GM19468 (cell line): ENCODE measurements around the gene SUSD6.
A peak's percentile ranks its signal among the peaks of the same experiment; 100 is the strongest.
"Not testable (repeated sequence)": the region's sequence is repeated elsewhere in the genome, so short reads cannot be mapped to it uniquely, and the experiment has no call there.

Experiments
- ATAC-seq: cut with Tn5 transposase; IDR thresholded peaks from one replicate; pipeline ENCODE4 v1.9.1; 2021; ENCODE audit warnings: mild to moderate bottlenecking, moderate library complexity, moderate number of reproducible peaks; ENCODE audit not compliant: unreplicated experiment; ENCODE audit errors: extremely low read depth

The SUSD6 gene

DNA sequence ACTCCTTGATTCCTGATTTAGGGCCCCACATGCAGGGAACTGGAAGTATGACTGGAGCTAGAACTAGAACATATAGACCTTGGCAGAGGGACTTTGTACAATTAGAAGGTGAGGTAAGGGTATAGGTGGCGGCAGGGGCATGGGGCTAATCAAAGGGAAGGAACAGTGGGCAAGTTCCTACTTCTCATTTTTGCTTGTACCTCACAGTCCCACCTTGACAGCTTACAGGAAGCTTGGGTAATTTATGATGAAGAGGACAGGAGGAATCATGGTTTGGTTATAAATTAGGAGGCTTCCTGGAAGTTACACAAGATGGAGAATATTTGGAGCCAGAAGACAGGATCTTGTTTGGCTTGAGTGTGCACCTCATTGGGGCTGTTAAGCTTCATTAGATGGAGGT, 33.4 kb downstream of the SUSD6 start:
- ATAC-seq = no peak

DNA sequence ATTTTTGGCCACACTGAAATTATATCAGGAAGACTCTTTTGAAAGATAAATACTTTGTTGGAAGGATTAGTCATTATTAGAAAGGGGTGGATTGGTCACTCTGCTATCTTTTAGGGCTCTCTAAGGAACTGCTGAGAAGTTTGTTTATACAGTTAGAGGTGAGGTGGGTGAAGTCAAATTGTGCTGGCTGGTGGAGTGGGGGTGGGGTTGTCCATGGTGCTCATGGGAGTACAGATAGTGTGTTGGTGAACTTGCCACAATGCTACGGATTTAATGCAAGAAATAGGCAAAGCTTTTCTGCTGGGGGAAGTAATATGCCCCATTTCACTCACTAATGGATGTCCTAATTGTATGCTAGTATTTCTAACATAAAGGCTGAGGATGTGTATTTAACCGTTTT, 35.8 kb downstream of the SUSD6 start:
- no peak for ATAC-seq

DNA sequence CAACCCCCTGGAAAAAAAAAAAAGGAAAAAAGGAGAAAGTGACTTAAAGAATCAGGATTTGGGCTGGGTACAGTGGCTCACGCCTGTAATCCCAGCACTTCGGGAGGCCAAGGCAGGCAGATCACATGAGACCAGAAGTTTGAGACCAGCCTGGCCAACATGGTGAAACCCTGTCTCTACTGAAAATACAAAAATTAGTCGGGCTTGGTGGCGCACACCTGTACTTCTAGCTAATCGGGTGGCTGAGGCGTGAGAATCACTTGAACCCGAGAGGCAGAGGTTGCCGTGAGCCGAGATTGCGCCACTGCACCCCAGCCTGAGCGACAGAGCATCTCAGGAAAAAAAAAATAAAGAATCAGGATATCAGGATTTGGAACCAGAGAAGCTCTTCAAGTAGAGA, 36.2 kb downstream of the SUSD6 start:
- not testable (repeated sequence) for ATAC-seq

DNA sequence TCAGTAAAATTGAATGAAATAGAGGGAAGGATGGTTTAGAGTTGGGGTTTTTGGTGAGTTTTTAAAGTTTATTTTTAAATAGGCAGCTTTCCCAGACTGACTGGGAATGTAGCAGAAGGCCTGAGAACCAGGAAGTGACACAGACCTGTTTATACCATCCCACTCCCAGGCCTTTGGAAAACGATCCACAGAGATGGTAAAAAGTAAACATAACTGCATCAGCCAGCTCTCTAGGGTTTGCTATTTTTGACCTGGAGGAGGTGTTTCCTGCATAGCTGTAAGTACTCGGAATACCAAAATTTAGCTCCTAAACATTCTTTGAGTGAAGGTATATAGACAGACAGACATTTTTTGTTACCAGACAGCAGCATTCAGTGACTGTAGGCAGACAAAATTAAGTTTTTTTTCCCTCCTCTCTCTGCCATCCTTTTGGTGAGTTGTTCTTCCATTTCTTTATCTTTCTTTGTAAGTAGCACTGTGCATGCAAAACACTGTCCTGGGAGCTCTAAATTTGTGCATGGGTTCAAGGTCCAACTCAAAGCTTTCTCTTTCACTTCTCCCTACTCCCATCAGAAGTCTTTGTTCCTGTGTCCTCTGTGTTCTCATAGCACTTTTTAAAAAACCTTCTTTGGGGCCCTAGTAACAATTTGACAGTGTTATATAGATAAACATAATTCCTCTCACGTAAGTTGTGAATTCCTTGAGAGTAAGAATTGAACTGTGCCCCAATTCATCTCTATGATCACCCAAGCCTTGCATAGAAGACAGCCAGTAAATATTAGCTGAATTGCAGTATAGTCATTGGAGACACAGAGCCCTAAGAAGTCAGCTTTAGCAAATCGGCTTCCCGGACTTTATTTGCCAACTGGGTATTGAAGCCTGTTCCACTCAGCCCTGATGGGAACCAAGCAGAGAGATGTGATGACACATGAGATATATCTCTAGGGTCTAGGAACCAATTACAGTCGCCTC, 37.4 kb downstream of the SUSD6 start:
- peak; percentile 53 for ATAC-seq

DNA sequence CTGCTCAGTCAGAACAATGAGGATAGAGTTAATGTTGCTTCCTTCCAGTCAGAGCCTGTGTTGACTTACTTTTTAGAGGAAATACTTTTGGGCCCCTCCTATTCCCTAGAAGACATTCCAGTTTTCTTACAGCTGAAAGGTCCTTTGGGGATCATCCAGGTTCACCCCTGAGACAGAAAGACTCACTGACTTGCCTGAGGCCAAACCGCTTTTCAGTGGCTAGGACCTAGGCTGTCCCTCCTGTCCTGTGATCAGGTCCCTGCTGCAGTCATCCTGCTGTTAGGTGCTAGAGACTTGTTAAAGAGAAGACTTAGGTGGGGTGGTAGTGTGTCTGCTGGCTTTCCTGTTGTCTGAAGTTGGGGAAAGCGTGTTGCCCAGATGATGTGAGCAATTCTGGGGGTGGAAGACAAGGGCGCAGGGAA, 39.6 kb downstream of the SUSD6 start:
- no peak for ATAC-seq

DNA sequence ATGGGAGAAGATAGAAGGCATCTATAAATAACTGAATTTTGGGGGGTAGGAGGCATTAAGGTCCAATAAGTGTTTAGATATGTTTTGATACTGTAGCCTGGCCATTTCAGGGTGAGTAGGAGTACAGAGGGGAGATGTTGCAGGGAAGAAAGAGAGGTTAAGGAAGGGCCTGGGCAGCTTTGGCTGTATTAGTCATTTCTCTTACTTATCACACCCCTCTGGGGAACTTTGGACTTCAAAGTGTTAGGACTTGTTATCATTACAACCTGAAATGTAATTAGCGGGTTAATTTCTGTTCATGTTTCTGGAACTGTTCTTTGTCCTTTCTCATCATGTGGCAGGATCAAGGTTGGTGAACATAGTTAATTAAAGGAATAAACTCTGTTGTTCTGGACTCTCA, 40.3 kb downstream of the SUSD6 start:
- ATAC-seq = no peak

DNA sequence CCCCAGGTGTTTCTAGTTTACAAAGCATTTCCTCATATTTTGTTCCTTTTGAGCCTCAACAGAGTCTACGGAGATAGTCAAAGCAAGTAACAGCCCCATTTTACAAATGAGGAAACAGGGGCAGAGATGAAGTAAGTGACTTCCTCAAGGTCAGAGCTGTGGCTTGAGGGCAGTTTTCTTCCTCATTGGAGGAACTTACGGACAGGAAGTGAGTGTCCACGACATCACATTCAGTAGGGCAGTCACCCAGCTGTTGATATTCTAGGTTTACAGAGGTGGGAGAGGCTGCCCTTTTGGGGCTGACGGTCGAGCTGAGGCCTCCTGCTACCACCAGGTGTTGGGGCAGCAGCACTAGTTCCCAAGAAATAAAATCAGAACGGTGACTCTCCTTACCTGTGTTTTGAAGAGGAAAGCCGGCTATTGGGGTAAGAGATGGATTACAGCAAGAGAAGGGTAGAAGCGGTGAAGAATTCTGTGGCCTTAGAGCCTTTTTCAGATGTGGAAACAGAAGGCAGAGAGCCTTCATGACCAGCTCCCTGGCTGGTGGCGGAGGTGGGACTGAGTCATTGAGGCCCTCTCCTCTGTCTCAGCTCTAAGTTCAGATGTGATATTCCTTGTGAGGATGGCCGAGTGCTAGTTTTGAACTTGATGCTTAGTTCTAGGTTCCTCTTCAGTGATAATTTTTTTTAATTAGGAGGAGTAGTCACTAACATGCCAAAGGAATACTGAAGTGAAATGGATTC, 41.7 kb downstream of the SUSD6 start:
- no peak for ATAC-seq

DNA sequence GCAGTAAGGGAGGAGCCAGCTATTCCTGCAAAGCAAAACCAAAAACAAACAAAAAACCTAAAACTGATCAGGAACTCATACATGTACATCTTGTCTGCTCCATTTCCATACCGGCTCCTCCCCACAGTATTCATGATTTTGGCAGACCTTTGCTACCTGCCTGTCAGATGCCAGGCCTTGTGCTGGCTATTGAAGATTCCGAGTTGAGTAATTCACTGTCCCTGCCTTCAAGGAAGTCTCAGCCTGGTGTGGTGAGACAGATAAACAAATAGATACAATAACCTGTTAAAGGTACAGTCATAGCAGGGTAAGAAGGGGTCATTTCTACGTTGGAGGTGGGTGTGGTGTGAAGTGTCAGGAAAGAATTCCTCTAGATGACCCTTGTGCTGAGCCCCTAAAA, 42.7 kb downstream of the SUSD6 start:
- no peak for ATAC-seq

DNA sequence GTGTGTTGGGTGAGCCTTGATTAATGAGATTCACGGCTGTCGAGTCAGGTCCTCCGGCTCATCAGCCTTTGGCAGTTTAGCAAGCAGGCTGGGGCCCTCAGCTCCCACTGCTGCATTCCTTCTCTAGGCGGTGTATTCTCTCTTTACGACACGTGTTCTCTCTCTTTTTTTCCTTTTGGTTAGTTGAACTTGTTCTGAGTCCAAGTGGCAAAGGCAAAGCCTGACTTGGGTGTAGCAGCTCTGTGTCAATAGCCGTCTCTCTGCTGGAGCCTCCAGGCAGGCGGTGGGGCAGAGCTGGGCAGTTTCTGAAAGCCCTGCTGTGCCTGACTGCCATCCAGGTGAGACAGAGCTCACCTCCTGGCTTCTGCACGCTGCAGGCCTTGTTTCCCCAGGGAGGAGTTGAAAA, 46.6 kb downstream of the SUSD6 start:
- ATAC-seq = no peak

DNA sequence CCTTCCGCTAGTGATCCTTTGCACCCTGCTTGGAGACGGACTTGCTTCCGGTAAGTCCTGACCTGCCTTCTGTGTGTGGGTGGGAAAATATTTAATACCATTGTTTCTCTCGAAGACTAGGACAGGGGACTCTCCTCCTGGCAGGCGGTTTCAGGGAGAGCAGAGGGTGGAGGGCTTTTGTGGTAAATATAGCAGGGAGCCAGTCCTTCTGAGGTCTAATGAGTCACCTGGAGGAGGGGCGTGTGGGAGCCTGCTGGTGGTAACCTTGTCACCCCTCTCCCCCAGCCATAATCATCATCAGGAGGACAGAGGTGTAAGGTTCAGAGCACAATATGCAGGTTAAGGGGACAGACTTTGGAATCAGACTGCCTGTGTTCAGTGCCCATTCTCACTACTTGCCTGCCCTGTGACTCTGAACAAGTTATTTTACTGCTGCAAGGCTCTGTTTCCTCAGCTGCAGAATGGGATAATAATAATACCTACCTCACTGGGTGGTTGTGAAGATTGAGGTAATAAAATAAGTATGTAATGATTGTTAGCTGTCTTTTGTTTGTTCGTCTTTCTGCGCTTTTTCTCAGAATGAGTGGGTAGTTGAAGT, 47.4 kb downstream of the SUSD6 start:
- no peak for ATAC-seq

DNA sequence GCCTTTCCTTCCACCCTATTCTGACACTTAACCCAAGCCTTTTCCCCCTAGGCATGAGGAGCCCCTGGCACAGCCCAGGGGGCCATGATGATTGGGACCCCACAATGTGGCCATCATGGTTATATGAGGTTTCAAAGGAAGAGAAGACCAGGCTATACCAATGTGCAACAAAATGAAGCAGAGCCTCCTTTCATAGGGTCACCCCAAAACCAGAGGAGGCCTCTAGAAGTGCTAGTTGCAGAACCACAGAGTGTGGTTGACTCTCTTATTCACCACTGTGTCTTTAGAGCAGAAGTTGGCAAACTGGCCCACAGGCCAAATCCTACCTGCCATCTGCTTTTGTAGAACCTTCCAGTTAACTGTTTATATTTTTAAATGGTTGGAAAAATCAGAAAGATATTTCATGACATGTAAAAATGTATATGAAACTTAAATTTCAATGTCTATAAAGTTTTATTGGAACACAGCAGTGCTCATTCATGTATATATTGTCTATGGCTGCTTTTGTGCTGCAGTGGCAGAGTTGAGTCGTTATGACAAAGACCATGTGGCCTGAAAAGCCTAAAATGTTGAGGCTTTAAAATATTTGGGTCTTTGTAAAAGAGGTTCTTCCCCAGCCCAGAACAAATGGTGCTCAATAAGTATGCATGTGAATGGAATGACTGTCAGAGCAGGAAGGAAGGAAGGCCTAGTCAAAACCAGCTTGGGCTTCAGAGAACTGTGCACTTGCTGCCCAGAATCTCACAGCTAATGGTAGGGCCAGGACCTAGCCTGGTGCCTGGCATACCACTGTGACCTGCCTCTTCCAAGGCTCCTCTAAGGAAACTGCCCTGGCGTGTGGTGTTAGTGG, 49.2 kb downstream of the SUSD6 start:
- ATAC-seq = no peak

DNA sequence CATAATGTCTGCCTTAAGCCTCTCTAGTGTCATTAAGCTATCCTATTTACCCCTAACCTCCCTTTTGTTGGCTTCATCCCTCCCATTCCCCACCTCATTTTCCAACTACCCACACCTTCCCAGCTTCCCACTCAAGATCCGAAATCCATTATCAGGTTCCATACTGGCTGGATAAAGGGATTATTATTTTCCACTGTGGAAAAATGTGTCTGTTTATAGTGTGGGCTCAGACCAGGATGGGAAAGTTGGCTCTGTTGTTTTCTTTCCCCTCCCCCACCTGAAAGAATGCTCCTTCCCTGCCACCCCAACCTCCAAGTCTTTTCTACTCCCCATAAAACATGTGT, 49.8 kb downstream of the SUSD6 start:
- ATAC-seq = no peak

DNA sequence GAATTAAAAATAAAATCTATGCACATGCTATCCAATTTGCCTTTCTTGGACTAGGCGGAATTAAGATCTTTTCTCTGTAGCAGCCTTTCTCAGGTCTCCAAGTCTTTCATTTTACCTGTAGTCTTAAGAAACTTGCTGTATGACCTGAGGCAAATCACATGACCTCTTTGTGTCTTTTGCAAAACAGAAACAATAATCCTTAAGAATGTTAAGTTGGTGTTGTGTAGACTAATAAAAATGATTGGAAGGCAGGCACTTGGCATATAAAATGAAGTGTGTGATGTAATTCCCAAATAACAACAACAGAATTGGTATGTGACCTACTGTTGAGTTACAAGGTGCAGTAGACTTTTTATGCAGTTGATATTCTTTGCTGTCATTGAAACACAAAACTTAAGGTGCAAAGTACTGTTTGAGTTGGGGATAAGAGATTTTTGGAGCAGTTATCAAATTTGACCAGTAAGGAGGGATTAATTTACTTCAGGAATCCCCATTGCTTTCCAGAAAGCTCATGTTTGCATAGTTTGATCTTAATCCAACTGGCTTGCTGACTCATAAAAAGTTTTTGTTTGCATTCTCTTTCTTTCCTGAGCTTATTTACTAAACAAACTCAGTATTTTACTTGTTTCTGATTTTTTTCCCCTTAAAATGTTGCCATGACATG, 51.4 kb downstream of the SUSD6 start:
- no peak for ATAC-seq

DNA sequence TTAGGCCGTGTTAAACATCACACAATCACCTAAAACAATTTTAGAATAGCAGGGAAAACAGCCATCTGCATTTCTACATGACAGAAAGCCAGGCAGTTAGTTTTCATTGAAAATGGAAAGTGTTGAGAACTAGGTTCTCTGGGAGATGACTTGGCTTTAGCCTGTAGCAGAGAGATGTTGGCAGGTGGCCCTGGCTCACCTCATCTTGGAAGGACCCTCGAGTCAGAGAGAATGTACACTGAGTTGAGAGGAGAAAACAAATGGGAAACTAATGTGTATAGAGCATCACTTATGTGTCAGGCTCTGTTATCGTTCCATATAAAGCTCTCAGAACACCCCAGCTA, 51.9 kb downstream of the SUSD6 start:
- no peak for ATAC-seq

DNA sequence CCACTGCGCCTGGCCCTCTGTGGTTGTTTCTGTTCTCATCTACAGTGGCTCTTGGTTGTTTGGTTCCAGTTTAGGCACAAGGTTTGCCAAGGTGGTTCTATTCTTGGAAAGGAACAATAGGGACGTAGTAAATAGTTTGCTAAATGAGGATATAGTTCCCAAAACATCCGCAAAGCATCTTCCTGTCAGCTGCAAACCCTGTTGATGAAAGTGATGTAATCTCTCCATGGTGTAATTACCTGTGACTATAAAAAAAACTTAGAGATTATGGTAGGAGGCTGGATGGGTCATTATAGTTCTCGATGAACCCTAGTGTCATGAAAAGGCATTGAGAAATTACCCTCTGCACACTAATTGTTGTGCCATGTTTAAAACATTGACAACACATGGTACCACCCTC, 52.9 kb downstream of the SUSD6 start:
- ATAC-seq = no peak

DNA sequence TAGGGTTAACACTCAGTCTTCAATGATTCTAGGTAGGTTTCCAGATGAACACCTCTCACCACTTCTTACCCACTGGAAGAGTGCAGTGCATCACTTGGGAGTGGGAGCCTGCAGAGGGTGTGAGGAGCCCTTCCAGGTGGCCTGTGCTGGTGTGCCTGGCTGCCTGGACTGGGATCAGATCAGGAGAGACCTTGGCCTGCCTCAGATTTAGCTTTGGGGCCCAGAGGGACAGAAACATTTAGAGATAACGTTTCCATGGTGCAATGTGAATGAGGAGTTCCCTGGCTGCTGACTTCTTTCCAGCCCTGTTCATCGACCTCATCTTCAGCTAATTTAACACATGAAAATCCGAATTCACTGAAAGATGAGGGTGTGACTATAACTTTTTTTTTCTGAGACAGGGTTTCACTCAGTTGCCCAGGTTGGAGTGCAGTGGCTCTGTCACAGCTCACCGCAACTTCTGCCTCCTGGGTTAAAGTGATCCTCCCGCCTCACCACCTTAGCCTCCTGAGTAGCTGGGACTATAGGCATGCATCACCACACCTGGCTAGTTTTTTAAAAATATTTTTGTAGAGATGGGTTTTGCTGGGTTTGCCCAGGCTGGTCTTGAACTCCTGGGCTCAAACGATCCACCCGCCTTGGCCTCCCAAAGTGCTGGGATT, 53.6 kb downstream of the SUSD6 start:
- no peak for ATAC-seq

DNA sequence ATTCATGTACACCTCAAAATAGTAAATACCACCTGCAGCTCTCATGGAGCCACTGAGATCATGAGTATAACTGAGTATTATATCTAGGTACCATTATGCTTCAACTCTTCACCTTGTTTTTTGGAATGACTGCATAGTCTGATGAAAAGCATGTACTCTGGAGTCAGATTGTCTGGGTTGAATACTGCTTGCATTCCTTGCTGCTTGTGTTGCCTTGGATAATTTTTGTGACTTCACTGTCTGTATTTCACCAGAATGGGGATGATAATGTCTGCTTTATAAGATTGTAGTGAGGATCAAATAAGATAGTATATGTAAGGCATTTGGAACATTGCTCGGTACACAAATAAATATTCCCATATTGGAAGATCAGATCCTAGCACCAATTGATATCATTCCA, 54.2 kb downstream of the SUSD6 start:
- no peak for ATAC-seq

DNA sequence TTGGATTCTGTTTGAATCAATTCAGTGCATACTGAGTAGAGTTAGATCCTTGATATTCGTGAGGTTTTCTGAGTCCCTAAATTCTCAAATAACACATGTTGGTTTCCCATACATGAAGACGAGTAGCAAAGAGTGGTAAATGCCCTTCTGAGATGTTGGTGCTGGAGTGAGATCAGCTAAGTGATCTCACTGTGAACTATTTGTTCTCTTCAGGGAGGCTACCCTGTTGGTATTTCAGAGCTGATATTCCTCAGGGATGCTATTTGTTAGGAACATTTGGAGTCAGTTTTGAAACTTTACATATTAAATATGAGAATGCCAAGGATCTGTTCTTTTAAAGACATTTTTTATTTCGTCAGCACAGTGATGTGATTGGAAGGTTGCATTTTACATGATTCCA, 54.7 kb downstream of the SUSD6 start:
- ATAC-seq = no peak

DNA sequence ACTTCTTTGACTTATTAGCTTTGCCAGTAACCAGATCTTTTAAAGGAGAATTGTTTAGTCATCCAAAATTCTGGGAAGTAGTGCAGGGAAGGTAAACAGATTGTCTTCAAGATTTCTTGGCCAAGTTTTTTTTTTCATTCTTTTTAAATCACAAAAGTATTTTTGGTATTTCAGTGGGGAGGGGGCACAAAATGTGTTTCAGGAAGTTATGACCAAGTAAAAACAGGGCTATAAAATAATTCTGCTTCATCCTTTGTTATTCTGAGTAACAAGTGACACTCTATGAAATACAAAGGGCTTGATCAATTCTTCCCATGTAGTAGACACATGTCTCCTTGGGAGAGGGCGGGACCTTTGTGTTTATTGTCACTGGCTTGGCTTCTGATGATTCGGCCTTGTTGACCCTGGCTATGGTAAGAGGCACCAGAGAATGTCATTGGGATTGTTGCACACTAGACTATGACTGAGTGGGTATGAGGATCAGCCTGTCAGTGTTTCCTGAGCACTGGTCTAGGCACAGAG, 55.4 kb downstream of the SUSD6 start:
- ATAC-seq = no peak
